Measurements from ENCODE around the gene FXR1. TPM values are rescaled to one million over a fixed set of nuclear protein-coding genes. Genes with fewer than 3 reads are reported as not detected.

The FXR1 gene
- total and polyA plus RNA-seq, 2 of the 13 experiments (the other 11 are each of a cell fraction or from before 2014, with no cell fraction given), result 104 to 132 TPM

DNA sequence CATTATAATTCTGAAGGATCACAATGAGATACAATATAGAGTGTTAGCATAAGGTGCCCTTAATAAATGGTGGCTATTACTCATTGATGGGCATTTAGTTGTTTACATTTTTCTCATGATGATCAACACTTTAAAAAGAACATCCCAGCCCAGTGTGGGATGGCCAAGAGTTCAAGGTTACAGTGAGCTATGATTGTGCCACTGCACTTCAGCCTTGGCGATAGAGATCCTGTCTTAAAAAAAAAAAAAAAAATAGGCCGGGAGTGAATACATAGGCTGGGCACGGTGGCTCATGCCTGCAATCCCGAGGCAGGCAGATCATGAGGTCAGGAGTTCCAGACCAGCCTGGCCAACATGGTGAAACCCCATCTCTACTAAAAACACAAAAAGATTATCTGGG, 1.6 kb upstream of the FXR1 start (continued):
- no peak for TF ChIP-seq FOXC1 (CRISPR knock-in tag; IDR thresholded peaks at IDR 0.05; ENCODE audit: borderline replicate concordance)
- TF ChIP-seq KAT2B (IDR thresholded peaks at IDR 0.05; ENCODE audit: borderline replicate concordance, low read depth, low read length), result no peak
- TF ChIP-seq CHD2 (IDR thresholded peaks at IDR 0.05; ENCODE audit: low read depth, low read length), result no peak
- TF ChIP-seq ZNF788 (CRISPR knock-in tag; IDR thresholded peaks at IDR 0.05; ENCODE audit: borderline replicate concordance), result no peak
- no peak for TF ChIP-seq PTBP1 (IDR thresholded peaks at IDR 0.05; ENCODE audit: low read depth, low read length, poor library complexity, severe bottlenecking)
- no peak for TF ChIP-seq ZC3H4 (CRISPR knock-in tag; IDR thresholded peaks at IDR 0.05; ENCODE audit: borderline replicate concordance)
- TF ChIP-seq AGO1 (IDR thresholded peaks at IDR 0.05; ENCODE audit: low read depth, low read length, poor library complexity, severe bottlenecking), result no peak
- no peak for TF ChIP-seq MTF1 (CRISPR knock-in tag; IDR thresholded peaks at IDR 0.05)
- no peak for TF ChIP-seq KLF6 (CRISPR knock-in tag; IDR thresholded peaks at IDR 0.05)
- TF ChIP-seq ZKSCAN8 (CRISPR knock-in tag; IDR thresholded peaks at IDR 0.05; ENCODE audit: borderline replicate concordance), result no peak
- TF ChIP-seq ZFP90 (CRISPR knock-in tag; IDR thresholded peaks at IDR 0.05; ENCODE audit: borderline replicate concordance), result peak; percentile 99
- TF ChIP-seq UBTF (CRISPR knock-in tag; IDR thresholded peaks at IDR 0.05), result no peak
- TF ChIP-seq NFIC (IDR thresholded peaks at IDR 0.05; ENCODE audit: low read length), result no peak
- no peak for TF ChIP-seq FOXM1 (CRISPR knock-in tag; IDR thresholded peaks at IDR 0.05)
- no peak for TF ChIP-seq ZNF7 (CRISPR knock-in tag; IDR thresholded peaks at IDR 0.05)
- peak; percentile 82 for TF ChIP-seq RARA (CRISPR knock-in tag; IDR thresholded peaks at IDR 0.05)
- no peak for TF ChIP-seq ZNF460 (CRISPR knock-in tag; IDR thresholded peaks at IDR 0.05; ENCODE audit: borderline replicate concordance)
- TF ChIP-seq, protein P1, sequence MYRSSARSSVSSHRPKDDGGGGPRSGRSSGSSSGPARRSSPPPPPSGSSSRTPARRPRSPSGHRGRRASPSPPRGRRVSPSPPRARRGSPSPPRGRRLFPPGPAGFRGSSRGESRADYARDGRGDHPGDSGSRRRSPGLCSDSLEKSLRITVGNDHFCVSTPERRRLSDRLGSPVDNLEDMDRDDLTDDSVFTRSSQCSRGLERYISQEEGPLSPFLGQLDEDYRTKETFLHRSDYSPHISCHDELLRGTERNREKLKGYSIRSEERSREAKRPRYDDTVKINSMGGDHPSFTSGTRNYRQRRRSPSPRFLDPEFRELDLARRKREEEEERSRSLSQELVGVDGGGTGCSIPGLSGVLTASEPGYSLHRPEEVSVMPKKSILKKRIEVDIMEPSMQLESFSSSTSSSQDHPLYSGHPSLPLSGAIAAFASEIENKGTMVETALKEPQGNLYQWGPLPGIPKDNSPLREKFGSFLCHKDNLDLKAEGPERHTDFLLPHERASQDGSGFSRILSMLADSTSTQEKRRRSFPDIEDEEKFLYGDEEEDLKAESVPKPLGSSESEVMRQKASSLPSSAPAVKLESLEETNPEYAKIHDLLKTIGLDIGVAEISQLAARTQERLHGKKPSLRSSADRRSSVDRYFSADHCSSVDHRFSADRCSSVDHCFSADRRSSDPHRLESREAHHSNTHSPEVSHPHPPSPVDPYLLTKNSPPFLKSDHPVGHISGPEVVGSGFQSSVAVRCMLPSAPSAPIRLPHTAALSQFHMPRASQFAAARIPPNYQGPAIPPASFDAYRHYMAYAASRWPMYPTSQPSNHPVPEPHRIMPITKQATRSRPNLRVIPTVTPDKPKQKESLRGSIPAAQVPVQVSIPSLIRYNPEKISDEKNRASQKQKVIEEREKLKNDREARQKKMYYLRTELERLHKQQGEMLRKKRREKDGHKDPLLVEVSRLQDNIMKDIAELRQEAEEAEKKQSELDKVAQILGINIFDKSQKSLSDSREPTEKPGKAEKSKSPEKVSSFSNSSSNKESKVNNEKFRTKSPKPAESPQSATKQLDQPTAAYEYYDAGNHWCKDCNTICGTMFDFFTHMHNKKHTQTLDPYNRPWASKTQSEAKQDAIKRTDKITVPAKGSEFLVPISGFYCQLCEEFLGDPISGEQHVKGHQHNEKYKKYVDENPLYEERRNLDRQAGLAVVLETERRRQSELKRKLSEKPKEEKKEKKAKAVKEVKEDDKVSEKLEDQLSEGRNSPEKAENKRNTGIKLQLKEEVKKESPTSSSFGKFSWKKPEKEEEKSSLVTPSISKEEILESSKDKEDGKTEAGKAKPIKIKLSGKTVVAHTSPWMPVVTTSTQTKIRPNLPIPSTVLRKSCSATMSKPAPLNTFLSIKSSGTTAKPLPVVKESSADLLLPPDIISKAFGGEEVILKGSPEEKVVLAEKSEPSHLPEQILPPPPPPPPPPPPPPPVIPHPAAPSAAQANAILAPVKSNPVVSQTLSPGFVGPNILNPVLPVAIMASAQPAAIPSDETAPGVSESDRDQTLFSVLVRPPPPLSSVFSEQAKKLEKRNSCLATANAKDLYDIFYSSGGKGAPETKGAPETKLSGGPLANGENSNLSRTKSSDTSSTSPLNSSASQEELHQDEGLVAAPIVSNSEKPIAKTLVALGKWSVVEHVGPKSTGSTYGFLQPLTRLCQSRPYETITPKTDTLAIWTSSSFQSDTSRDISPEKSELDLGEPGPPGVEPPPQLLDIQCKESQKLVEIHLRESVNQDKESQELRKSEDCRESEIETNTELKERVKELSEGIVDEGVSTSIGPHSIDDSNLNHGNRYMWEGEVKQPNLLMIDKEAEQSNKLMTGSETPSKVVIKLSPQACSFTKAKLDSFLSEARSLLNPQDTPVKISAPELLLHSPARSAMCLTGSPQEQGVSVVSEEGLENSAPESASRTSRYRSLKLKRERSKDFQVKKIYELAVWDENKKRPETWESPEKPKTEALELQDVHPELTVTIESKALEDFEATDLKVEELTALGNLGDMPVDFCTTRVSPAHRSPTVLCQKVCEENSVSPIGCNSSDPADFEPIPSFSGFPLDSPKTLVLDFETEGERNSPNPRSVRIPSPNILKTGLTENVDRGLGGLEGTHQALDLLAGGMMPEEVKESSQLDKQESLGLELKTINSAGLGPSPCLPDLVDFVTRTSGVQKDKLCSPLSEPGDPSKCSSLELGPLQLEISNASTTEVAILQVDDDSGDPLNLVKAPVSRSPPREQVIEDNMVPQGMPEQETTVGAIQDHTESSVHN (CRISPR knock-in tag; IDR thresholded peaks at IDR 0.05), result no peak
- peak; percentile 37; the same call in 1 of the 2 replicates for TF ChIP-seq FOXA3 (CRISPR knock-in tag; IDR thresholded peaks at IDR 0.05)
- peak; percentile 17; the same call in 1 of the 2 replicates for TF ChIP-seq RXRB (CRISPR knock-in tag; IDR thresholded peaks at IDR 0.05; ENCODE audit: borderline replicate concordance)
